GM18502 (cell line): ENCODE results near the gene RELT.
"Not testable (repeated sequence)": the region's sequence is repeated elsewhere in the genome, so short reads cannot be mapped to it uniquely, and the experiment has no call there.

Source experiments
- ATAC-seq: cut with Tn5 transposase; IDR thresholded peaks from one replicate; pipeline ENCODE4 v1.9.1; 2021; ENCODE audit warnings: mild to moderate bottlenecking; ENCODE audit not compliant: unreplicated experiment, poor library complexity

RELT gene

GRCh38 chr11:73425108-73425507, 48.9 kb downstream of the RELT start:
- ATAC-seq, result no peak

- ATAC-seq, result no peak
Measured at GRCh38 chr11:73426219-73426850, 50.1 kb downstream of the RELT start.

- no peak for ATAC-seq
Measured at GRCh38 chr11:73428227-73428626, 52.0 kb downstream of the RELT start.

GRCh38 chr11:73428699-73429098, 52.5 kb downstream of the RELT start:
- no peak for ATAC-seq

- ATAC-seq, result no peak
Measured at GRCh38 chr11:73429121-73429750, 53.0 kb downstream of the RELT start.

DNA sequence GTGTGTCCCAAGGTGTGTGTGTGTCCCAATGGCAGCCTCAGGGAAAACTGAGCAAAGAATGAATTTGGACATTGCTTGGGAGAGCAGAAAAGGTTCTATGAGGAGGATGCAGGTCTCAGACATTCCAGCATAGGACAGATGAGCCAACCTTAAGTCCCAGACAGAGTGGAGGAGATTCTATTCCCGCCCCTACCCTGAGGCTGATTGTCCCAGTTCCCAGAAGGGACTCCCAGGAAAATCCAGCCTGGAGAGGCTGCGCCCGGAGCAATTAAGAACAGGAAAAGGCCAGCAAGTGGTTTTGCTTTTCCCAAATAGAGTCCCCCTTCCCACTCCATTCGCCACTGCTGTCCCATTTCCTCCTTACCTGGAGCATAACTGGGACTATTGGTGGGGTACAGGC, 54.1 kb downstream of the RELT start:
- ATAC-seq, result no peak

DNA sequence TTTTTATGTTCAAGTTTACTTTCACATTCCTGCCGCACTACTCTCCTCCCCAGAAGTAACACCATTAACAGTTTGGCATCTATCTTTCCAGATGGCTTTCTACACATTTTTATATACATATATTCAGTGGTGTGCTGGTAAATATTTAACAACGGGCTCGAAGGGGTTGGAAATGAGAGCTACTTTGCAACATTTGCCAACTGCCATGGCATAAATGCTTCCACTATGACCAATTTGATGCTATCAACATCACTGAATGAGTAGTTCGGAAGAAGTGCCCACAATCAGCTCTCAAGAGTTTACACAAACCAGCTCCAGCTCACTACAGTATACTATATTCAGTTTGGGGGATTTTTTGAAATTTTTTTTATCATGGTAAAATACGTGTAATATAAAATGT, 55.2 kb downstream of the RELT start:
- no peak for ATAC-seq

DNA sequence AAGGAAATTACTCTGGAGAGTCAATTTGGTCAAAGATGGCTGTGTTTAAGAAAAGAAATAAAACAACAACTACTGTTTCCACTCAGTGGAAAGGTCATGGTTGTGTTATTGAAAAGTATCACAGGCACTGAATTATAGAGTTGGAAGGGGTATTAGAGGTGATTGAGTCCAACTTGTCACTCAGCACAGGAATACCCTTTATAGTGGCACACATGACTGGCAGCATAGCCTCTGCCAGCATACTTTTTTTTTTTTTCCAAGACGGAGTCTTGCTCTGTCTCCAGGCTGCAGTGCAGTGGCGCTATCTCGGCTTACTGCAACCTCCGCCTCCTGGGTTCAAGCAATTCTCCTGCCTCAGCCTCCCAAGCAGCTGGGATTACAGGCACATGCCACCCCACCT, 60.7 kb downstream of the RELT start:
- ATAC-seq, result not testable (repeated sequence)

DNA sequence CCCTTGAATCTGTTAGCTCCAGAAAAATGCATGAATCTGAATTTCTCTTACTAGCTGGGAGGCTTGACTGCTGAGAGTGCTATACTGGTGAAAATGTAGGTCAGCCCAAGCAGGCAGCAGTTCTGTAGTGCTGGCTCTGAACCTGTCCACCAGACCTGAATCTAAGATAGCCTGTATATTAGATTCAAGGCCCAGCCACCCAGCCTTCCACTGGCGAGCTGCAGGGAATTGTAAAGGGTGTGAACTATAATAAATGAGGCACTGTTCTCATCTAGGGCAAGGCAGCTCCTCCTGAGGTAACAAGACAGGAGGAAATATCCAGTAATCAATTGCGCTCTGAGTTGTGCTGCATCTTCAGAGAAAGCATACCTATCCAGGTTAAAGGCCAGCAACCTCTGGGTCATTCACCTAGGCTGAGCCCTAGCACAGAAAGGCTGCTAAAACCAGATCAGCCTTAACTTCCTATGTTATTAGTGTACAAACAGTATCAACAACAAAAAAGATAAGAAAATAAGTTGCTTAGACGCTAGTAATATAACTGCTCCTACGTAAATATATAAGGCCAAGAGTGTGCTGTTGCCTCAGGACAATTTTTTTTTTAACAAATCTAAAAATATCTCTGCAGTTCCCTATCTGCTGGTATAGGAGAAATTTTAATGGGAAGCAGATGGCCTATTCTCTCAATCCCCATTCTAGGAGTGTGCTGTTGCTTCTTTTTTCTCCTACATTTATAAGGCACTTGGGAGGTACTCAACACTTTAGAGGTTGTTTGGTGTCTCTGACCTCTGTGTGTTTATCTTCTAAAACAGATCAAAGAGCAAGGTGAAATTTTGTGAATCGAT, 63.0 kb downstream of the RELT start:
- ATAC-seq, result no peak

GRCh38 chr11:73445980-73446379, 69.8 kb downstream of the RELT start:
- no peak for ATAC-seq

- no peak for ATAC-seq
Measured at GRCh38 chr11:73446766-73447165, 70.6 kb downstream of the RELT start.
